Vagina (tissue), 2 donors: ENCODE measurements around the gene RADIL.
"Not testable (repeated sequence)": the region's sequence is repeated elsewhere in the genome, so short reads cannot be mapped to it uniquely, and the experiment has no call there.

Experiments used
- CTCF ChIP-seq, 3 experiments: fragments of 450-650 bp in 2 of 3; fragments of 200-600 bp in 1 of 3; sonication (generic) in 1 of 3; IDR thresholded peaks; one replicate each; pipeline ENCODE4 v1.5.1; 2017 to 2019; ENCODE audit warnings: antibody characterized with exemption in 3 of 3, mild to moderate bottlenecking in 2 of 3, moderate library complexity in 2 of 3
- POLR2A ChIP-seq, 2 donors: fragments of 450-650 bp; IDR thresholded peaks; one replicate each; pipeline ENCODE4 v1.6.1; 2017; ENCODE audit warnings: antibody characterized with exemption in 2 of 2, mild to moderate bottlenecking in 2 of 2, moderate library complexity in 2 of 2
- POLR2AphosphoS5 ChIP-seq, 2 donors: sonication (generic); formaldehyde crosslinking; IDR thresholded peaks; one replicate each; pipeline ENCODE4 v1.9.0; 2017; ENCODE audit warnings: antibody characterized with exemption in 2 of 2, mild to moderate bottlenecking in 2 of 2, low read depth in 1 of 2; ENCODE audit not compliant: insufficient read depth in 1 of 2

DNA sequence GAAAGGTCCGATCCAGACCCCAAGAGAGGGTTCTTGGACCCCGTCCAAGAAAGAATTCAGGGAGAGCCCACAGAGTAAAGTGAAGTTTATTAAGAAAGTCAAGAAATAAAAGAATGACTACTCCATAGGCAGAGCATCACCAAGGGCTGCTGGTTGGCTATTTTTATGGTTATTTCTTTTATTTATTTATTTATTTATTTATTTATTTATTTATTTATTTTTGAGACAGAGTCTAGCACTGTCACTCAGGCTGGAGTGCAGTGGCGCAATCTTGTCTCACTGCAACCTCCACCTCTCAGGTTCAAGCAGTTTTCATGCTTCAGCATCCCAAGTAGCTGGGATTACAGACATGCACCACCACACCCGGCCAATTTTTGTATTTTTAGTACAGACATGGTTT lies 9.7 kb upstream of the RADIL start:
- TF ChIP-seq CTCF (IDR thresholded peaks at IDR 0.05); POLR2A (IDR thresholded peaks at IDR 0.05); POLR2AphosphoS5 (IDR thresholded peaks at IDR 0.05; ENCODE audit: insufficient read depth in 1 of 2, low read depth in 1 of 2): not testable (repeated sequence)
